ENCODE results near the gene CNTN6. TPM values are rescaled to one million over a fixed set of nuclear protein-coding genes. Genes with fewer than 3 reads are reported as not detected.
A peak's percentile ranks its signal among the peaks of the same experiment; 100 is the strongest.

The CNTN6 gene
- total RNA-seq, 1 donor from 2014 or later, result 2.2 TPM

GRCh38 chr3:1288805-1289494 lies 196.1 kb downstream of the CNTN6 start:
- H3K4me1 ChIP-seq, result peaks cover 7% of the 10 kb centered on the region
- H3F3A ChIP-seq (ENCODE audit: low read depth), result no peaks in the 10 kb centered on the region
- no peaks in the 10 kb centered on the region for H4K20me1 ChIP-seq (ENCODE audit: low read depth)
- H3K36me3 ChIP-seq, result no peaks in the 10 kb centered on the region
- no peaks in the 10 kb centered on the region for H3K36me3 Mint-ChIP-seq
- no peaks in the 10 kb centered on the region for H3K27me3 ChIP-seq
- TF ChIP-seq CTCF (IDR thresholded peaks at IDR 0.05), result no peak
- no peak for TF ChIP-seq EZH2phosphoT487 (IDR thresholded peaks at IDR 0.05)
- no peak for TF ChIP-seq EZH2 (IDR thresholded peaks at IDR 0.05)
- H3K4me1 Mint-ChIP-seq, result peaks cover 13% of the 10 kb centered on the region
- peaks cover 3% of the 10 kb centered on the region for H3K9me3 Mint-ChIP-seq
- H3K4me3 Mint-ChIP-seq, result no peak overlapping the region
- H3K9ac ChIP-seq, result no peak overlapping the region
- H3K4me3 ChIP-seq, result no peak overlapping the region
- H3K9me3 ChIP-seq (ENCODE audit: low read depth), result no peaks in the 10 kb centered on the region
- peak; percentile 30 for DNase-seq (ENCODE audit: low spot score)
- no peak overlapping the region for H3K27ac ChIP-seq
- H3K79me2 ChIP-seq (ENCODE audit: low read depth), result no peaks in the 10 kb centered on the region
- H2AFZ ChIP-seq (replicated peaks), result no peak overlapping the region
- H3K27ac Mint-ChIP-seq, result no peak overlapping the region
- H3K27me3 Mint-ChIP-seq (ENCODE audit: insufficient read depth, low read depth), result no peaks in the 10 kb centered on the region
- peak overlapping the region; percentile 14 for H3K4me2 ChIP-seq

GRCh38 chr3:1292571-1293071 lies 199.8 kb downstream of the CNTN6 start:
- Mint-ChIP-seq H3K4me1 (peaks cover 13% of the 10 kb centered on the region), H3K4me3 (no peak overlapping the region), H3K9me3 (peaks cover 3% of the 10 kb centered on the region), H3K27ac (no peak overlapping the region), H3K27me3 (ENCODE audit: insufficient read depth, low read depth) (no peaks in the 10 kb centered on the region), H3K36me3 (no peaks in the 10 kb centered on the region)
- no peaks in the 10 kb centered on the region for H3K9me3 ChIP-seq (ENCODE audit: low read depth)
- H3K27ac ChIP-seq, result no peak overlapping the region
- H3F3A ChIP-seq (ENCODE audit: low read depth), result no peaks in the 10 kb centered on the region
- H3K4me3 ChIP-seq, result no peak overlapping the region
- no peaks in the 10 kb centered on the region for H3K79me2 ChIP-seq (ENCODE audit: low read depth)
- TF ChIP-seq EZH2 (IDR thresholded peaks at IDR 0.05) (no peak), EZH2phosphoT487 (IDR thresholded peaks at IDR 0.05) (no peak), CTCF (IDR thresholded peaks at IDR 0.05) (no peak)
- H3K9ac ChIP-seq, result no peak overlapping the region
- no peak overlapping the region for H3K4me2 ChIP-seq
- no peaks in the 10 kb centered on the region for H3K27me3 ChIP-seq
- no peaks in the 10 kb centered on the region for H4K20me1 ChIP-seq (ENCODE audit: low read depth)
- no peaks in the 10 kb centered on the region for H3K36me3 ChIP-seq
- no peak for DNase-seq (ENCODE audit: low spot score)
- no peak overlapping the region for H2AFZ ChIP-seq (replicated peaks)
- H3K4me1 ChIP-seq, result peaks cover 7% of the 10 kb centered on the region

GRCh38 chr3:1294586-1294985 lies 201.8 kb downstream of the CNTN6 start:
- no peak overlapping the region for H3K4me3 ChIP-seq
- DNase-seq (ENCODE audit: low spot score), result no peak
- Mint-ChIP-seq H3K27ac (no peak overlapping the region), H3K4me3 (no peak overlapping the region), H3K36me3 (no peaks in the 10 kb centered on the region), H3K27me3 (ENCODE audit: insufficient read depth, low read depth) (no peaks in the 10 kb centered on the region), H3K4me1 (peaks cover 3% of the 10 kb centered on the region), H3K9me3 (peaks cover 3% of the 10 kb centered on the region)
- H3K36me3 ChIP-seq, result no peaks in the 10 kb centered on the region
- no peak overlapping the region for H3K27ac ChIP-seq
- no peaks in the 10 kb centered on the region for H3K79me2 ChIP-seq (ENCODE audit: low read depth)
- no peaks in the 10 kb centered on the region for H3K4me1 ChIP-seq
- no peaks in the 10 kb centered on the region for H4K20me1 ChIP-seq (ENCODE audit: low read depth)
- no peak overlapping the region for H3K9ac ChIP-seq
- H3K27me3 ChIP-seq, result no peaks in the 10 kb centered on the region
- no peak overlapping the region for H2AFZ ChIP-seq (replicated peaks)
- no peaks in the 10 kb centered on the region for H3F3A ChIP-seq (ENCODE audit: low read depth)
- TF ChIP-seq EZH2phosphoT487 (IDR thresholded peaks at IDR 0.05) (no peak), EZH2 (IDR thresholded peaks at IDR 0.05) (no peak), CTCF (IDR thresholded peaks at IDR 0.05) (no peak)
- no peaks in the 10 kb centered on the region for H3K9me3 ChIP-seq (ENCODE audit: low read depth)
- H3K4me2 ChIP-seq, result no peak overlapping the region
